ENCODE measurements around the gene INO80E. TPM values are rescaled to one million over a fixed set of nuclear protein-coding genes. Genes with fewer than 3 reads are reported as not detected.
A peak's percentile ranks its signal among the peaks of the same experiment; 100 is the strongest.

INO80E gene
- polyA plus RNA-seq, 3 donors from 2014 or later = 7.4 to 7.9 (median 7.7) TPM

DNA sequence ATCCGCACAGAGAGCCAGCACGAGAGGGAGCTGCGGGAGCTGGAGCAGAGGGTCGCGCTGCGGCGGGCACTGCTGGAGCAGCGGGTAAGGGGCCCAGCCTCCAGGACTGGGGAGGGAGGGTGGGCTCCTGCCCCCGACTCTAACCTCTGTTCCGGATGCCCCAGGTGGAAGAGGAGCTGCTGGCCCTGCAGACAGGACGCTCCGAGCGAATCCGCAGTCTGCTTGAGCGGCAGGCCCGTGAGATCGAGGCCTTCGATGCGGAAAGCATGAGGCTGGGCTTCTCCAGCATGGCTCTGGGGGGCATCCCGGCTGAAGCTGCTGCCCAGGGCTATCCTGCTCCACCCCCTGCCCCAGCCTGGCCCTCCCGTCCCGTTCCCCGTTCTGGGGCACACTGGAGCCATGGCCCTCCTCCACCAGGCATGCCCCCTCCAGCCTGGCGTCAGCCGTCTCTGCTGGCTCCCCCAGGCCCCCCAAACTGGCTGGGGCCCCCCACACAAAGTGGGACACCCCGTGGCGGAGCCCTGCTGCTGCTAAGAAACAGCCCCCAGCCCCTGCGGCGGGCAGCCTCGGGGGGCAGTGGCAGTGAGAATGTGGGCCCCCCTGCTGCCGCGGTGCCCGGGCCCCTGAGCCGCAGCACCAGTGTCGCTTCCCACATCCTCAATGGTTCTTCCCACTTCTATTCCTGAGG lies 5.0 kb upstream of the INO80E start:
- Mint-ChIP-seq H3K4me3 (no peak overlapping the region), H3K4me1 (peaks cover 11 to 18% of the 10 kb centered on the region in 2 donors), H3K27ac (peak overlapping the region in 1 of 6 donors; percentile 40), H3K27me3 (ENCODE audit: low read depth in 3 of 3) (peaks cover 5 to 9% (median 9%) of the 10 kb centered on the region in 3 donors), H3K36me3 (peaks cover 8 to 22% (median 9%) of the 10 kb centered on the region in 3 donors), H3K9me3 (no peaks in the 10 kb centered on the region)
- DNase-seq = no peak

DNA sequence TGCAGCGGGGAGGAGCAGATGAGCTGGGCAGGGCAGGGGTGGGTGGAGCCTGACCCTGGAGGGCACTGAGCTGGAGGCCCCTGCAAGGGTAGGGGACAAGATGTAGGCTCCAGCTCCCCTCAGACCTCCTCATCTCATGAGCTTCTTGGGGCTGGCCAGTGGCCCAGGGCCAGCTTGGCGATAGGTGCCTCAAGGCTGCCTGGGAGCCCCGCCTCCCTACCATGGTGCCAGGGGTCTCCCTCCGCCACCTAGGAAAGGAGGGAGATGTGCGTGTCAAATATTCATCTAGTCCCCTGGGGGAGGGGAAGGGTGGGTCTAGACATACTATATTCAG lies 4.5 kb upstream of the INO80E start:
- DNase-seq = no peak
- Mint-ChIP-seq H3K9me3 (no peaks in the 10 kb centered on the region), H3K27ac (no peak overlapping the region), H3K4me1 (peaks cover 16 to 23% of the 10 kb centered on the region in 2 donors), H3K27me3 (ENCODE audit: low read depth in 3 of 3) (peaks cover 5 to 11% (median 11%) of the 10 kb centered on the region in 3 donors), H3K4me3 (no peak overlapping the region), H3K36me3 (peaks cover 6 to 19% (median 9%) of the 10 kb centered on the region in 3 donors)

DNA sequence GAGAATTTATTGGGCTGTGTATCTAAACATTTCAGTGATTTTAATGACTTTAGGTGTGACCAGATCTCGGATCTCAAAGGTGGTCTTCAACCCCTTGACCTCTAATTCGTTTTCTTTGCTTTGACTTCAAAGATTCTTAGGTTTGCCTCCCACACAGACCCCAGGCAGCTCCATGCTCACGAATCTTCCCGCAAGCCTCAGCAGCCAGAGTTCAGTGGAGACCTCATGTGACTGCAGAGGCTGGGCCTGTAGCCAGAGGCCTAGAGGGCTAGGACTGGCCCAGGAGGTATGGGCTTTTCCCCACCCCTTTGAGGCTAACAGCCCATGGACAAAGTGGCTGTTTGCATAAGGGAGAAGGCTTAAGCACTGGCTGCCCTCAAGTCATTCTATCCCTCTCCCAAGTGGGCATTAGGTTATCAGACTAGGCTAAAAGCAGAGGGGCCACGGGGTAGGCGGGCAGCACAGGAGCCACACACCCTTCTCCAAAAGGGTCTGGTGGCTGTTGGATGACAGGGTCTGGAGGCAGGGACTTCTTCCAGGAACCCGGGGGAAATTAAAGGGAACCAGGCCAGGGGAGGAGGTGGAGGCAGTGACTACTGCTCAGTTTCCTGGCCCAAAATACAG lies 3.6 kb upstream of the INO80E start:
- Mint-ChIP-seq H3K4me3 (peak overlapping the region in 3 of 5 donors; percentile 35 to 67 (median 44)), H3K9me3 (no peaks in the 10 kb centered on the region), H3K27ac (peak overlapping the region in 2 of 6 donors; percentile 16 to 53), H3K36me3 (peaks cover 4 to 17% (median 9%) of the 10 kb centered on the region in 3 donors), H3K27me3 (ENCODE audit: low read depth in 3 of 3) (peaks cover 5 to 11% (median 11%) of the 10 kb centered on the region in 3 donors), H3K4me1 (peaks cover 23 to 28% of the 10 kb centered on the region in 2 donors)
- DNase-seq = no peak

DNA sequence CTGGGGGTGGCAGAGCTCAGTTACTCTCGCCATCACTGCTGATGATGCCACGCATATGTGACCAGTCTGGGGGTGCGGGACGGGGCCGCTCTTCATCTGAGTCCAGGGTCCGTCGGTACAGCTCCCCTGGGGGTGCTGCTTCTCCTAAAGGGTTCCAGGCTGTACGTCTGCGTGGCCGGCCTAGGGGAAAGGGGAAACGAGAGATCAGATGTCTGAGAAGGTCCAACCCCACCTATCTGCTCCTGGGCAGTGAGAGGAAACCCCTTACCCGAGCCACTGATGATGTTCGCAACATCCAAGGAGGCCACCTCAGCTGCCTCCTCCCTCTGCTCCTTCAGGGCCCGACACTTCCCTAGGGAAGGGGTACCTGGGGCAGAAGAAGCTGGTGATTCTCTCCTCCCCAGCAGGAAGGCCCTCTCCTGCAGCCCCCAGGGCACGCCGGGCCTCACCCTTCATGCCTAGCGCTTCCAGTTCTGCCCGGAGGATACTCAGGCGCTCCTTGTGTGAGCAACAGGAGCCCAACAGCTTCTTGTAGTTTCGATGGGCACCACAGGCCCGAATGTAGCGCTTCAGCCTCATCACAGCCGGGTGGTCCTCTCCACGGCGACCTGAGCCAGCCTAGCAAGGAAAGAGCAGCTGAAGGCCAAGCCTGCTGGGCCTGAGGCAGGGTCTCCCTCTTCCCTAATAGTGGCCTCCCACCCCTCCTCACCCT lies 2.7 kb upstream of the INO80E start:
- peak overlapping the region in 2 of 5 donors; percentile 68 to 93 for H3K4me3 Mint-ChIP-seq
- H3K36me3 Mint-ChIP-seq = peaks cover 4 to 11% (median 9%) of the 10 kb centered on the region in 3 donors
- H3K27ac Mint-ChIP-seq = no peak overlapping the region
- no peak for DNase-seq
- no peaks in the 10 kb centered on the region for H3K9me3 Mint-ChIP-seq
- H3K4me1 Mint-ChIP-seq = peaks cover 31% of the 10 kb centered on the region in 2 donors
- peaks cover 5 to 11% (median 11%) of the 10 kb centered on the region in 3 donors for H3K27me3 Mint-ChIP-seq (ENCODE audit: low read depth in 3 of 3)

DNA sequence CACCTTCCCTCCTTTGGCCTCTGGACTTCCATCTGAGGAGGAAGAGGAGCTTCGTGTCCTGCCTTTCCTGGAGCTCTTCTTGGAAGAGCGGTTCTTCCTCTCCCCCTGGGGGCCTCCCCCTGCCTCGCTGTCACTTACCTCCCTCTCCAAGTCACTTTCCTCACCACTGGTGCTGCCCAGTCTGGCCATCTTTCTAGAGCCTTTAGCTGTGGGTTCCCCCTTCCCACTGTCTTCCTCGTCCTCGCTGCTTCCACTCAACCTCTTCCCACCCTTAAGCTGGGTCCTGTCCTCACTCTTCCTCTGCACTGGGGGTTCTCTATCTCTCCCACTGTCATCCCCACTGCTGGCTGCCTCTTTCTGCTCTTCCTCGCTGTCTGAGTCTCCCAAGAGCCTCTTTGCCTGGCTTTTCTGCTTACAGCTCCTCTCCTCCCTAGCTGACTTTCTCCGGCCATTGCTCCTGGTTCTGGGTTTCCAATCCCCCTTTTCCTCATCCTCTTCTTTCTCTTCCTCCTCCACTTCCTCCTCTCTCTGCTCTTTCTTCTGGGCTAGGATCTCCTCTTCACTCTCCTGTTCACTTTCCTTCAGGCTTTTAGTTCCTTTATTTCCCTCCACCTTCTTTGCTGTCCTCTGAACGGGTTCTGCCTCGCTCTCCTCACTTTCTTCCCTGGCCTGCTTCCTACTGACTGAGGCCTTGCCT lies 2.0 kb upstream of the INO80E start:
- H3K4me1 Mint-ChIP-seq = peaks cover 30 to 35% of the 10 kb centered on the region in 2 donors

DNA sequence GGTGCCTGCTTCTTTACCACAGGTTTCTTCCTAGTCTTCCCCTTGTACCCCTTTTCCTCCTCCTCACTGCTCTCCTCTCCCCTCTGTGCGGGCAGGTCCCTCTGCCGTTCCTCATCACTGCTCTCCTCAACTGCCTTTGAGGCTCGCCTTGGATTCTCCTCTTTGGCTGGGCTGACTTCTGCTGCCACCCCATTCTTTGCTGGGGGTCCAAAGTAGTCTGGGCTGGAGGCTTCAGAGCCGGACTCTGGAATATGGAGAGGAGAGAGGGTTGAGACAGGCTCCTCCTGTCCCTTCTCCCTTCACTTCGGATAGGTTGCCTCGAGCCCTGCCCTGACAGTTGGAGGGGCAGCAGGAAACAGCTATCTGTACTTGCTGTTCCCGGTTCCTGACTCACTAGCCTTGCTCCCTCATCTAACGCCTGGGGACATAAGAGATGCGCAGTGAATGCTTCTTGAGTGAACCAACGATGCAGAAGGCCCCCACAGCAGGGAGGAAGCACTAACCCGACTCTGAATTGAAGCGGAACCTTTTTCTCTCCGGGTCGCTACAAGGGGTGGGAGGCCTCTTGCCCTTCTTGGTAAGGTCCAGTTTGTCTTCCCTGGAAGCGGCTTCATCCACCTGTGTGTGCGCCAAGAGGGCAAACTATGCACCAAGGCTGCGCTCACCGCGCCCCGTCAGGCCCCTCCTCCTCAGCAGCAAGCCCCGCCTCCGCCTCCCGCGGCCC lies 1.3 kb upstream of the INO80E start:
- Mint-ChIP-seq H3K36me3 (peaks cover 4 to 11% (median 5%) of the 10 kb centered on the region in 3 donors), H3K4me1 (peaks cover 32 to 35% of the 10 kb centered on the region in 2 donors), H3K4me3 (peak overlapping the region; percentile 93 to 98 (median 97)), H3K27me3 (ENCODE audit: low read depth in 3 of 3) (peaks cover 5 to 11% (median 11%) of the 10 kb centered on the region in 3 donors), H3K27ac (peak overlapping the region; percentile 95 to 98 (median 97)), H3K9me3 (no peaks in the 10 kb centered on the region)
- no peak for DNase-seq

More for the DNA sequence above, 2.0 kb upstream of the INO80E start:
- DNase-seq = no peak
- Mint-ChIP-seq H3K27ac (peak overlapping the region in 5 of 6 donors; percentile 29 to 79 (median 64)), H3K9me3 (no peaks in the 10 kb centered on the region), H3K36me3 (peaks cover 1 to 11% (median 6%) of the 10 kb centered on the region in 3 donors), H3K4me3 (peak overlapping the region; percentile 13 to 93 (median 53)), H3K27me3 (ENCODE audit: low read depth in 3 of 3) (peaks cover 5 to 11% (median 11%) of the 10 kb centered on the region in 3 donors)

DNA sequence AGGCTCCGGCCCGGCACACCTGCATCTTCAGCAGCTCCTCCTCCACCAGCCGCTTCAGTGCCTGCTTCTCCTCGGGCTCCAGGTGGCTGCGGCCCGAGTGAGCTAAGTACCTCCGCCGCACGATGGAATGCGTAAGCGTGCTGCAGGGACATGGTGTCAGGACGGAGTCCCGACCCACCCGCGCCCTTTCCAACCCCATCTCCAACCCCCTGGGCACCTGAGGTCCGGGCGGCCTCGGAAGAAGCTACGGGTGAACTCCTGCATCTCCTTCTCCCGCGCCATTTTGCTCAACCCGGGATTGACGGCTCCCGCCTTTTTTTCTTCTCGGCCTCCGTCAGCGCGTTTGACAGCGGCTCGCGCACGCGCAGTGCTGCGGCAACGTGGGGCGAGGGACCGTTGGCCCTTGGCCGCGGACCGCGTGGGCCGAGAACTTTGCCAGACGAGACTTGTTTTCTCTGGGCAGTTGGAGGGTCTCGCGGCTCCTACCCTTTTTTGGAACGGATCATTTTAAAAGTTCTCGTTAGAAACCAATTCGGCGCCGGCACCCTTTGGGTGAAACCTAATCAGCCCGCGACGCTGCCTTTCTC lies 624 bp upstream of the INO80E start, which contains the start of gene HIRIP3:
Gene HIRIP3 (minus strand): TSS at position 294 of the 587 bp plus-strand sequence. CDS start 12 bp downstream, at position 282.
- DNase-seq = peak; percentile 84 to 87 (median 86)
- H3K36me3 Mint-ChIP-seq = peaks cover 2 to 9% (median 4%) of the 10 kb centered on the region in 3 donors
- H3K27me3 Mint-ChIP-seq (ENCODE audit: low read depth in 3 of 3) = peaks cover 5 to 11% (median 11%) of the 10 kb centered on the region in 3 donors
- peaks cover 32 to 35% of the 10 kb centered on the region in 2 donors for H3K4me1 Mint-ChIP-seq
- H3K27ac Mint-ChIP-seq = peak within 1 kb of the TSS; percentile 95 to 98 (median 97)
- peak within 1 kb of the TSS; percentile 93 to 98 (median 97) for H3K4me3 Mint-ChIP-seq
- H3K9me3 Mint-ChIP-seq = no peaks in the 10 kb centered on the region

DNA sequence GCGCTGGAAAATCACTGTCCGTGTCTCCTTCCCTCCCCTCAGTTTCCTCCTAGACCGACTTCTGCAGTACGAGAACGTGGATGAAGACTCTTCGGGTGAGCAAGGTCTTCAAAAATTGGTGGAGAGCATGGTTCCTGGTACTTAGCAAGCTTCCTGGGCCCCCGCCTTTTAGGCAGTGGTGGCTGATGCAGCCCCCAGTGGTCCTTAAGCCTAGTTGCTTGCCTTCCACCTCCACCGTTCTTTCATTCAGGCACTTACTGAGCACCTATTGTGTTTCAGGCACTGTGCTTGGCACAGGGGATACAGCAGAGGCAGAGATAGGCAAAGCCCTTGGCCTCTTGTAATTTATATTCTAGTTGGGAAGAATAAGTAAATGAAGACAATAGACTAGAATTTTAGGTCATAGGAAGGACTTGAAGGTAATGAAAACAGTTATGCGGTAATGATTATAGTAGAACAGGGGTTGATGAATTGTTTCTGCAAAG lies 767 bp downstream of the INO80E start:
- peaks cover 32 to 35% of the 10 kb centered on the region in 2 donors for H3K4me1 Mint-ChIP-seq
- peak overlapping the region; percentile 93 to 98 (median 97) for H3K4me3 Mint-ChIP-seq
- peaks cover 5 to 11% (median 11%) of the 10 kb centered on the region in 3 donors for H3K27me3 Mint-ChIP-seq (ENCODE audit: low read depth in 3 of 3)
- peak overlapping the region; percentile 95 to 98 (median 97) for H3K27ac Mint-ChIP-seq
- H3K36me3 Mint-ChIP-seq = peaks cover 0 to 7% (median 4%) of the 10 kb centered on the region in 3 donors
- DNase-seq = no peak
- no peaks in the 10 kb centered on the region for H3K9me3 Mint-ChIP-seq

DNA sequence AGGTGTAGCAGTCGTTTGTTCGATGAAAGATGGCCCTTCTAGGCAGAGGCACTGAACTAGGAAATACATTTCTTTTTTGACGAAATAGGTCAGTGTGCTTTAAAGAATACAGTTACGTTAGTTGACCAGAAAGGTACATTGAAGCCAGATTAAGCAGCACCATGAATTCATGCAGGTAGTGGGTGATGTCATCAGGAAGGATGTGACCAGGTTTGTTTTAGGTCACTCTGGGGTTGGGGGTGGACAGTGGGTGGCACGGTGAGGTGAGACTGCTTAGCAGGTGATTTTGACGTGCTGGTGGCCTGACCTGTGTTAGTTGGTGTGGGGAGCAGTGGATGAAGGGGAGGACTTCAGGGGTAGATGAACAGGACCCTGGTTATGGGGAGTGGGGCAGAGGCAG lies 3.6 kb downstream of the INO80E start:
- Mint-ChIP-seq H3K4me3 (no peak overlapping the region), H3K27me3 (ENCODE audit: low read depth in 3 of 3) (peaks cover 5 to 12% (median 8%) of the 10 kb centered on the region in 3 donors), H3K9me3 (peaks cover 0 to 1% (median 0%) of the 10 kb centered on the region in 6 donors), H3K4me1 (peaks cover 27 to 29% of the 10 kb centered on the region in 2 donors), H3K36me3 (peaks cover 0 to 12% (median 0%) of the 10 kb centered on the region in 3 donors), H3K27ac (peak overlapping the region in 1 of 6 donors; percentile 39)
- DNase-seq = no peak

DNA sequence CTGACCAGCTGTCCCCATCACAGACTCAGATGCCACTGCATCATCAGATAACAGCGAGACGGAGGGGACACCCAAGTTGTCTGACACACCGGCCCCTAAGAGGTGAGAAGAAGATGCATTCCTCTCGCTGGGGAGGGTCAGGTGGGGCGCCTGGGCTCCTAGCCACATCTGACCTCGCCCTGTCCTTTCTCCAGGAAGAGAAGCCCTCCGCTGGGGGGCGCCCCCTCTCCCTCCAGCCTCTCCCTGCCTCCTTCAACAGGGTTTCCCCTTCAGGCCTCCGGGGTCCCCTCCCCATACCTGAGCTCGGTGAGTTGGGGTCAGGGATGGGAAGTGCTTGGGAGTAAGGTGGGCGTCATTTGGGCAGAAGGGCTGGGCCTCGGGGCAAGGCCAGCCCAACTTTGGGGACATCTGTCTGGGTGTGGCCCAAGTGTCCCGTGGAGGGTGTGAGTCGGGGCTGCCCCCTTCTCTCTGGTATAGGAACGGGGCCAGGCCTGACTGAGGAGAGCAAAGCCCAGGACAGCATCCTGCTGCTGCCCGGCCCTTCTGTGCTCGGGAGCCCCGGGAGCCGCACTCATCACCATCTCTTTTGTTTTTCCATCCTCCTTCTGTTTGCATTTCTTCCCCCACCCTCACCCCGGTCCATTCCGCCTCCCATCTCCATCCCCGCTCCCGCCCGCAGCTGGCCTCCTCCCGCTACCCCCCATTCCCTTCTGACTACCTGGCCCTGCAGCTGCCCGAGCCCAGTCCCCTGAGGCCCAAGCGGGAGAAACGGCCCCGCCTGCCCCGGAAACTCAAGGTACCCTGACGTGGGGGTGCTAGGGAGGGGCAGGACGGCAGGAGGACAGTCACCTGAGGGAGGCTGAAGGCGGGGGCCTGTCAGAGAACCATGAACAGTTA lies 4.9 kb downstream of the INO80E start:
- Mint-ChIP-seq H3K9me3 (peaks cover 0 to 1% (median 0%) of the 10 kb centered on the region in 6 donors), H3K27ac (no peak overlapping the region), H3K27me3 (ENCODE audit: low read depth in 3 of 3) (peaks cover 0 to 4% (median 2%) of the 10 kb centered on the region in 3 donors), H3K4me1 (peaks cover 18 to 24% of the 10 kb centered on the region in 2 donors), H3K4me3 (no peak overlapping the region), H3K36me3 (peaks cover 0 to 12% (median 0%) of the 10 kb centered on the region in 3 donors)
- DNase-seq = no peak

DNA sequence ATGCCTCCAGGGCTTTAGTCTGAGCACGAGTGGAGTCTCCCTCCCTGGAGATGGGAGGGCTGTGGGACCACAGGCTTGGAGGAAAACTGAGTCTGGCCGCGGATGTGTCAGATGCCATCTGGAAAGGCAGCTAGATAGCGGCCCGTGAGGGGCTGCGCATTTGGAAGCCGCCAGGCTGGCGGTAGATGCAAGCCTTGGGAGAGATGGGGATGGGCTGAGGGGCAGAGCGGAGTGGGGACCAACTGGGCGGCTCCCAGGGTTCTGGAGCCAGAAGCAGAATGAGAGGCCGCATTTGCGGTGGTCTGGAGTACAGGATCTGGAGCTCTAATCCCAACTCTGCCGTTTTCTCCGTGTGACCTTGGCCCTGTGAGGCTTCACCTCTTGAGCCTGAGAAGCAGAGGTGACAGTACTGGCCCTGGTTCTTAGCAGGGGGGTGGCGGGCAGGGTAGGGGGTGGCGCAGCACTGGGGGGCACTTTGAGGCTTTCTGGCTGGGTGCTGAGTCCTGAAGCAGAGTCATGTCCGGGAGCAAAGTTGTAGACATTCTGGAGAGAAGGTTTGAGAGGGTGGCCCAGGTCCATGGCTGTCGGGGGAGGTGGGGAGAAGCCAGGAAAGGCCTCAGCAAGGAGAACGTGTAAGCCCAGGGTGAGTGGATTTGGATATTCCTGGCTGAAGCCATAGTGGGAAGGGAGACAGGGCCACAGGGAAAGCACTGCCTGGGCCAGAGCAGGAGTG lies 6.7 kb downstream of the INO80E start:
- DNase-seq = no peak
- Mint-ChIP-seq H3K27me3 (ENCODE audit: low read depth in 3 of 3) (peaks cover 0 to 2% (median 2%) of the 10 kb centered on the region in 3 donors), H3K36me3 (peaks cover 0 to 12% (median 0%) of the 10 kb centered on the region in 3 donors), H3K9me3 (peaks cover 0 to 1% (median 0%) of the 10 kb centered on the region in 6 donors), H3K4me3 (no peak overlapping the region), H3K4me1 (peaks cover 6 to 9% of the 10 kb centered on the region in 2 donors), H3K27ac (peak overlapping the region in 1 of 6 donors; percentile 10)

All from immature natural killer cell (primary cell).